ENCODE data around the gene PCDHB15.

DNA sequence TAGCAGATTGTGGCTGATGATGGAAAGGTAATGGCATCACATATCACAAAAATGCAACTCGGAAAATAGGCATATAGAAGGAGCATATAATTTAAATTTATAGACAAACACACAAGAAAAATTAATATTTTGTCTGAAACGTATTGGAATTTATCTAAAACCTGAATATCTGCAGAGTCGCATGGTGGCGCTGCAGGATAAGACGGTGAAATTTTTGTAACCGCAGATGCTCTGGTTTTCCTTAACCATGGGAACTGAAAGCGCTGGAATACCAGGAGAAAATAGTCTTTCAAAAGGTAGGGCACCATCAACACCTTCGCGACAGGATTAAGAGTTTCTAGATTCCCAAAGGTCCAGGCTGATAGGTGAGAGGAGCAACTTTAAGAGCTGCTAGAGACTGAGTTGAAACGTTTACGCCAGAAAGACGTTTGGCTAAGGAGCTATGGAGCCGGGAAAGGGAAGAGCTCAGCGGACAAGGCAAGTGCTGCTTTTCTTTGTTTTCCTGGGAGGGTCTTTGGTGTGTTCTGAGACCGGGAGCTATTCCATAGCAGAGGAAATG is 11.0 kb upstream of the PCDHB15 start:
- TF ChIP-seq TAF1 (IDR thresholded peaks at IDR 0.05; ENCODE audit: borderline replicate concordance, insufficient read depth, low read length), result no peak
- TF ChIP-seq POLR2AphosphoS5 (IDR thresholded peaks at IDR 0.05; ENCODE audit: low read depth, low read length), result no peak

Data from PFSK-1 (cell line).